ENCODE results near the gene MAP2K5.
A peak's percentile ranks its signal among the peaks of the same experiment; 100 is the strongest.

Gene MAP2K5

DNA sequence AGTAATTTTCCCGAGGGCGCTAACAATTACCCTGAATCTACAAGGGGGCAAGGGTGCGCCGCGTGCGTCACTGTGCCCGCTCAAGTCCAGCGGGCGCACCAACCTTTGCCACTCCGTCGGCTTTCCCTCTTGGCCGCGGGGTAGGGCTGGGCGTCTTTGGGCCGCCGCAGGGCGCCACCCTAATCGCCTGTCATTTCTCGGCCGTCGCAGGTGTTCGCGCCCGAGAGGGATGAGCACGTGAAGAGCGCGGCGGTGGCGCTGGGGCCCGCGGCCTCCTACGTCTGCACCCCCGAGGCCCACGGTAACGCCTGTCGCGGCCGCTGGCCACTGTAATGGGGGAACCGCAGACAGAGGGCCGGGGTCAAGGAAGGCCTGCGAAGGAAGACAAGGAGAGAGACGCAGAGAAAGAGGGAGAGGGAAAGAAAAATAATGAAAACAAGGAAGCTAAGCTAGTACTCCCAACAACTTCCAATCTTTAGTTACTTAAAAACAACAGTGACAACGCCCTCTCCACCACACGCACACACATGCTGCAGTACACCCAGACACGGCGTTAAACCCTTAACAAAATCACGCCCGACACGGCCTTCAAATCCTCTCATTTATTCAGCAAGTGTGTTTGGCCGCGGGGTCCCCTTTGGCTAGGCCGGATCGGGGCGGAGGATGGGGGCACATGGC is 286.6 kb downstream of the MAP2K5 start:
- no peak for DNase-seq

- DNase-seq, result no peak
These were observed 287.4 kb downstream of the MAP2K5 start for GRCh38 chr15:67829647-67830504.

GRCh38 chr15:67831363-67831762 is 288.9 kb downstream of the MAP2K5 start:
- DNase-seq, result no peak

- DNase-seq, result no peak
These were observed 289.6 kb downstream of the MAP2K5 start for GRCh38 chr15:67832031-67832551.

DNA sequence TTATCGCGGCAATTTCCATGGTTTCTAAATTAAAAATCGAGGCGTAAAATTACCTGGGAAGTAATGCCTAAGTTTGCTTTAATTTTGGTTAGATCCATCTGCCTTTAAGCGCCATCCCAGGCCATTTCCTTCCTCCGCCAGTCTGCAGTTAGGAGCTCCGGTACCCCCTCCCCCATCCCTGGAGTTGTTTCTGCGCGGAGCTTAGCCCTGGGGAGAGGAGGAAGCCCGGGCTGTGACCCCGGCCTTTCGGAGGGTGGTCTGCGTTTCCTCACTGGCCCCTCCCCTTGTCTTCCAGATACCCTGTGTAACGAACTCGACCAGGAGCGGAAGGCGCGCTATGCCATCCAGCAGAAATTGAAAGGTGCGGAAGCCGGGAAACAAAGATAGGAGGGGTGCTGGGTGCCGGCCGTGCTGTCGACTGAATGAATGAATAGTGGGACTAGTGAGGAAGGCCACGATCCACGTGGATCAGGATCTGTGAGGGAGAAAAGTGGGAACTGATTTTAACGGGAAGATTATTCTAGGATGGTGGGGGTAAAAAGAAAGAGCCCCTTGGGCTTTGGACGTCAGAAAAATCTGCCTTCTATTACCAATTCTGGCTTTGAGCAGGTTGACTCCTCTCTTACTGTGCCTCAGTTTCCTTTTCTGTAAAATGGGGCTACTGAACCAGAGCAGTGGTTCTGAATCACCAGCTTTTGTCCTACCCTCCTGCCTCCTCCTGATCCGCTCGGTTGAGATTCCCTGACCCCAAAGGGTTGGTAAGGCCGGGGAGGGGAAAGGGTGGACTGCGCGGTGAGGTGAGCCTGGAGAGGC is 290.6 kb downstream of the MAP2K5 start:
- no peak for DNase-seq

DNA sequence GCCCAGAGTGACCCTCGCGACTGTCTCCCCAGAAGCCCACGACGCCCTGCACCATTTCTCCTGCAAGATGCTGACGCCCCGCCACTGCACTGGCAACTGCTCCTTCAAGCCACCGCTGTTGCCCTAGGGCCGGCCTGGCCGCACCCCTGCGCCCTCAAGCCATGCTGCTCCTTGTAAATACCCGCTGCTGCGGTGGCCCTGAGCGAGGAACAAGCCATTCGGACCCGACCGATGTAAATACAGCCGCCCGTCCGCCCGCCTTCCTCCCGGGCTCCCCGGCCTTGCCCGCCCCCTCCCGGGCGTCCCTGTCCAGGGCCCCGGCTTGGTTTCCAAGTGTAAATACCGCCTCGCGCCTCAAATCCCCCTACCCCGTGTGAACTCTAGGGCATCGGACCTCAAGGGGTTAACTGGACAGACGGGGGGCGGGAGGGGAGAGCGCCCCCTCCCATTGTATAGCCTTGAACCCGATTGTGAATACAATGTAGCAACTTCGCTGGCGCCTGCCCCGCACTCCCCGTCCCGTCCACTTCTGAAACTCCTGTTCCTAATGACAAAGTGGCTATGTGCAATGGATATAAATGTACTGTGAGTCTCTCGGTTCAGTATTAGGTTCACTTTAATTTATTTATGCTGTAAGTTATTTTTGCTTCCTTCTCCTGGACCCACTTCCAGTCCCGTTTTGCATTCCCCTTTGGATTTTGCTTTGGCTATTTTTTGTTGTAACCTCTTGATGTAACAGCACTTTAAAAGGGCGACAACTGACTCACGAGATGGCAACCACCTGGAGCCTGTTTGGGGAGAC is 291.4 kb downstream of the MAP2K5 start:
- DNase-seq, result no peak

DNA sequence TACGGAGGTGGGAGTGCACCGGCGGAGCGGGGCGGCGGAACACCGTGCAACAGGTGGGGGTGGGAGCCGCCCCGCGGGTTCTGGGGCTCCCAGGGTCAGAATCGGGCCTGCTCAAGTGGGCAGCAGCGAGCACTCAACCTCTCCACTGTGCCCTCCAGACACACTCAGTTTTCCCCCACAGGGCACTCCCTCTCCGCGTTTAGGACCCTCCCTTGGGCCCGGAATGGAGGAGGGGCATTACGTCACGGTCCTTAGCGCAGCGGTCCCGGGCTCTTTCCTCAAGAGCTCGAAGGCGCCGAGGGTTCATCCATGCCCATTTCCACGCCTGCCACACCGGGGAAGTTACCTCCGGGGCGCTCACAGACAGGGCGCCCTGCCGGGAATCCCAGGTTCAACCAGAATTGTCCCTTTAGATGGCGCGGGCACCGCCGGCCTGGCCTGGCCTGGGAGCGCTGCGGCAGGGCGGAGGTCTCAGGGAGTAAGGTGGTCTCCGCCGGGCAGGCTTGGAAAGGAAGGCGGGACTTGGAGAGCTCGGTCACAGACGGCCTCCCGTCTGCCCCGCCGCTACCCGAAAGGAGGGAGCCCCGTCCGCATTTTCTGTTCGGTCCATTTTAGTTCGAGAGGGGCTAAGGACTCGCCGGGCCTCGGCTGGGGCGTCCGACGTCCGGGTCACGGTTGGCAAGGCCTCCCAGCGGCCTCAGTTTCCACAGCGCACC is 292.2 kb downstream of the MAP2K5 start:
- no peak for DNase-seq

- no peak for DNase-seq
These were observed 293.0 kb downstream of the MAP2K5 start for GRCh38 chr15:67835297-67836133.

GRCh38 chr15:67836134-67836455 is 293.6 kb downstream of the MAP2K5 start:
- no peak for DNase-seq

DNA sequence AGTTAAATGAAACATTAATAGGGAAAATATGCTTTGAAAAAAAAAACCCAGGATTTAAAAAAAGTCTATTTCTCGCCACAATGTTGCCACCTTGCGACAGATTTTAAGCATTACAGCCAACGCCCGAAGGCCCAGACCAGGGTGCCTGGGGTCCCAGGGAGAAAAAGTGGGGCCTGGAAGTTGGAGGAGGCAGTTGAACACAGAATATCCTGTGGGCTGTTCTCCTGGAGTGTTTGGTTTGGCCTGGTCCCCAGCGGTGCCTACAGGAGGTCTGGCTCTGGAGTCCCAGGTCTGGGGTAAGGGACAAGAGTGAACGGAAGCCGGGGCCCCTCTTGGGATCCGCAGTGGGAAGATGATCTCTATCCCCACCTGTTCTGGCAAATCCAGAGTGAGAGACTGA is 294.0 kb downstream of the MAP2K5 start:
- peak; percentile 48 for DNase-seq

DNA sequence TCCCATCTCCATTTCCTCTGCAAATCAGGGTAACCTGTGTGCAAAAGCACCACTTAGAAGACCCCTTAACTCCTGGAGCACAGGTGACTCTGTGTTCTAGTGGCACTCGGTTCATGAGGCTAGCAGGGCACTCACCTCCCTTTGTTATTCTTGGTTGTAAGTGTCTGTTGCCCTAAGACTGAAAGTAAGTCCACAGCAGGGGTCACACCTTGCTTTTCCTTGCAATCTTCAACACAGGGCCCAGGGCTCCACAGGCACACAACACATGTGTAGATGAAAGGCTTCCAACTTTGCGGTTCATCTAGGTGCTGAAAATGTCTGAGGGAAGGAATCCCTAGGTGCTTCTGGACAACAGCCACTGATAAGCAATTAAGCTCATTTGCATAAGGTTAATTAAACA is 294.5 kb downstream of the MAP2K5 start:
- no peak for DNase-seq

DNA sequence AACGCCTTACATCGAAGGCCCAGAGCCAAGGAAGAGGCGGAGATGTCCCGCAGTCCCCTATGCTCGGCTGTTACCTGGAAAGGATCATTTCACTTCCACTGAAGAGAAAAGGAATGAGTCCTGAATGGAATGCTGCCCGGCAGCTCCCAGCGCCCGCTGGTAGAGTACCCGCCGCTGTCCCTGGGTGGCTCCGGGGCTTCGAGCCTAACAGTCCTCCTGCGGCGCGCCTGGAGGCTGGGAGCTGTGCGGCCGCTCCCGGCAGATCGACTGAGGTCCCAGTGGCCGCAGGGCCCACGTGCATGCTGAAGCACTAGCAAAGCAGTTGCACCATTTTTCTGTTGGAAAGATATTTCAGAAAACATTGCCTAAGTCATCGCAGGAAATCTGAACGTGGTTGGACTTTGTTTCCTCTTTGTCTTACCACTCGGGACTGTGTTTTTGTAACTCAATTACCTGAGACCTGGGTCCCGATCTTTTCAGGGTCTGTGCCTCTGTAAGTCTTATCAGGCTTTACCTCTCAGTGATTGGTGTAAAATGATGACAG is 296.4 kb downstream of the MAP2K5 start:
- no peak for DNase-seq

DNA sequence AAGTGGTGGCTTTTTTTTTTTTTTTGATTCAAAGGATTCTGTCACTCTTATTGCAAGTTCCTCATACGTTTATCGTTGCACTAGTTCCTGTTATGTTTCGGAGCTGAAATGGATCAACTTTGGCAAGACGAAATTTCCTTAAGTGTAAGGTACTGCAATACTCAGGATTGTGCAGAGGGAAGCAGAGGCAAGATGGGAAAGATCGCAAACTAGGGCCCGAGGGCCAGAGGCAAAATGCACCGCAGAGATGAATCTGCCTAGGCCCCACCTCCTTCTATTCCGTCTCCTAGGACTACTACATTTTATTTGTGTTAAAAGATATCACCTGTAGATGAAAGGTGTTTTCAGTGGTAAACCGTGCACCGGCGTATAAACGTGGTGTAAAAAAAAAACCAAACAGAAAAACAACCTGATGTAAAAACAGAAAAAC is 297.0 kb downstream of the MAP2K5 start:
- peak; percentile 61 for DNase-seq

DNA sequence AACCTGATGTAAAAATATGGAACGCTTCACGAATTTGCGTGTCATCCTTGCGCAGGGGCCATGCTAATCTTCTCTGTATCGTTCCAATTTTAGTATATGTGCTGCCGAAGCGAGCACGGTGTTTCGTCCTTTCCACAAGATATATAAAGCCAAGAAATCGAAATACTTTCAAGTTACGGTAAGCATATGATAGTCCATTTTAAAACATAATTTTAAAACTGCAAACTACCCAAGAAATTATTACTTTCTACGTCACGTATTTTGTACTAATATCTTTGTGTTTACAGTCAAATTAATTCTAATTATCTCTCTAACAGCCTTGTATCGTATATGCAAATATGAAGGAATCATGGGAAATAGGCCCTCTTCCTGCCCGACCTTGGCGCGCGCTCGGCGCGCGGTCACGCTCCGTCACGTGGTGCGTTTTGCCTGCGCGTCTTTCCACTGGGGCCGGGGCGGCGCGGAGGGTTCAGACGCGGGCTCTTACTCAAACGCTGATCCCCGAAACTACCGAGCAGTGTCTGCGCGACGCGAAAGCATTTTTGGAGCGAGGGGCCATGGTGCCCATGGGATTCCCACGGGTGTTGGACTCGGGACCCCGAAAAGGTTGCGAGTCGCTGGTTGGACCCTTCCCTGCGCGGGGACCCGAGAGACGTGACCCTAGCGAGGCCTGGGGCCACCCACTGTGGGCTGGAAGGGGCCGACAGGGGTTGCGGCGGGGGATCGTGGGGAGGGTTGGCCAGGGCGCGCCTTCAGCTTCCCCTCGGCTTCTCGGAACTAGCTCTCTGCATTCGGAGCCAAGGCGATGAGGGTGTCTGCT is 297.6 kb downstream of the MAP2K5 start, which contains the start of gene RNU6-1:
TSS of gene RNU6-1 (minus strand) at position 117 of the 820 bp plus-strand sequence.
- DNase-seq, result peak; percentile 87

GRCh38 chr15:67840749-67841512 is 298.4 kb downstream of the MAP2K5 start:
- DNase-seq, result peak; percentile 23

GRCh38 chr15:67841513-67841762 is 298.9 kb downstream of the MAP2K5 start:
- no peak for DNase-seq

DNA sequence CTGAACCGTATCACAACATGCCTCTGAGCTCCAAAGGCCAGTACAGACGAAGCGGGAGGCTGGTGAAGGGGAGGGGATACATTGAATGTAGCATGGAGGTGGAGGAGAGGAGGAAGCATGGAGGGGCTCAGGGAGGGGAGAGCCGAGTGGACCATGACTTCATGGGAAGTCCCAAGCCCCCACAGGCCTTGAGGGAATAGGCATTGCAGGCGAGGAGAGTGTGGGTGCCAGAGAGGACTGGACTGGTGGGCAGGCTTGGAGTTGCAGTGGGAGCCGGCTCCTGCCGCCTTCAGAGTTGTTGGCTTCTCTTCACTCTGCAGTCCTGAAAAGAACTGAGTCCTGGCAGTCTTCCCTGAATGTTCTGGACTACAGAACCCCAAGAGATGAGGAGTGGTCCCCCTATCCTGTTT is 300.6 kb downstream of the MAP2K5 start:
- no peak for DNase-seq

GRCh38 chr15:67843571-67844387 is 301.3 kb downstream of the MAP2K5 start:
- DNase-seq, result no peak
